ENCODE data around the gene ADGRD1. TPM values are rescaled to one million over a fixed set of nuclear protein-coding genes. Genes with fewer than 3 reads are reported as not detected.

Gene ADGRD1
- total RNA-seq, 1 experiment from 2014 or later: not detected

DNA sequence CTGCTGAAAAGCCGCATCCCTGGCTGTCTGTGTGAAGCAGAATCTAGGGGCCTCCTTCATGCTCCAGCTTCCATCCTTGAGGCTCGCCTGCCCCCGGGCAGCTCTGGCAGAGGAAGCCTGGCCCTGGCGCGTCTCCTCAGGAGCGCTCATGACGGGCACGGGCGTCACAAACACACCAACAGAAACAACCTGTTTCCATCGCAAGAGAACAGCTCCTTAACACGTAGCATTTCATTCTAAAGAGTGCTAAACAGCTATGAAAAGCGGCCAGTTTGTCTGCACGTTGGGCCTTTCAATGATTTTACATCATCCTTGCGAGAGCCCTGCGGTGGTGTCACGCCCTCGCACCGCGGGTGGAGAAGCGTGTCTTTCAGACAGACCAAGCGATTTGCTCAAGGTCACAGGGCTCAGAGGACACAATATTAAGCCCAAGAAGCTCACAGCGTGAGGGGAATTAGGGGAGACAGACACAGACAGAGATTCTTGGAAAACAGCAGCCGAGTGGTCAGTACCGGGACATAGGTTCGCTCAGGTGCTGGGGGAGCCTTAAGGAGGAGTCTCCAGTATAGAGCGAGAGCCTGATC lies 4.9 kb downstream of the ADGRD1 start:
- DNase-seq (ENCODE audit: low read depth): no peak

GRCh38 chr12:130959632-130960031 lies 5.9 kb downstream of the ADGRD1 start:
- no peak for DNase-seq (ENCODE audit: low read depth)
- in situ Hi-C loops (cut with HindIII; ENCODE audit: low pct_unique_long_range_greater_than_20kb, low sequenced_read_pairs): no loop called here

More for the DNA sequence above, 4.9 kb downstream of the ADGRD1 start:
- in situ Hi-C loops (cut with HindIII; ENCODE audit: low pct_unique_long_range_greater_than_20kb, low sequenced_read_pairs): no loop called here

DNA sequence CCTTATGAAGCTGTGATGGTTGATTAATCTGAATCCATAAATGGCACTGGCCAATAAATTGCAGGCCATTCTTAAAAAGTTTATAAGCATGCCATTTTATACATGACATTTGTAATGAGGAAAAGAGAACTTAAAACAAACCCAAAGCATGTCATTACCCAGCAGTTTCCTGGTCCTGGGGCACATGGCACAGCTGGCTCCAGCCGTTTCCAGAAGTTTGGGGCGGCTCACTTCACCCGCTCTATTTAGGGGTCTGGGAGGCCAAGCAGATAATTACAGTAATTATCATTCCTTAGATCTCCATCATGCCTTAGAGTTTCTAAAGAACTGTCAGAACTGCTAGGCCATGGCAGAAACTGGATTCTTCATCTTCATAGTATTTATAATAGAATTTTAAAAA lies 6.4 kb downstream of the ADGRD1 start:
- in situ Hi-C loops (cut with HindIII; ENCODE audit: low pct_unique_long_range_greater_than_20kb, low sequenced_read_pairs): no loop called here
- no peak for DNase-seq (ENCODE audit: low read depth)

DNA sequence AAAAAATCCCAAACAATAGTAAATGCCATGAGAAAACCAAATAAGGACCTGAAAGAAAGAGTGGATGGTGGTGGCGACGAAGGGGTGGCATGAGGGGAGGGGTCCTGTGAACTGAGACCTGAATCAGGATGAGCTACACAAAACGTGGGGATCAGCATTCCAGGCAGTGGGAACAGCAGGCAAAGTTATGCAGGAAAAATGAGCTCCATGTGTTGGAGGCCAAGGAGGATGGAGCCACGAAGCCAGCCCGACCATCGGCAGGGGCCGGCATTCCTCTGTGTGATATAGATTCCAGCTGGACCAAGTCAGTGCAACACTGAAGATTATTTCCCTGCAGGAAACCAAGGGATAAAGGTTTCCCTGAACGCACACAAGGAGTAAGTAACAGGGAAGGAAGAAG lies 7.1 kb downstream of the ADGRD1 start:
- in situ Hi-C loops (cut with HindIII; ENCODE audit: low pct_unique_long_range_greater_than_20kb, low sequenced_read_pairs): no loop called here

DNA sequence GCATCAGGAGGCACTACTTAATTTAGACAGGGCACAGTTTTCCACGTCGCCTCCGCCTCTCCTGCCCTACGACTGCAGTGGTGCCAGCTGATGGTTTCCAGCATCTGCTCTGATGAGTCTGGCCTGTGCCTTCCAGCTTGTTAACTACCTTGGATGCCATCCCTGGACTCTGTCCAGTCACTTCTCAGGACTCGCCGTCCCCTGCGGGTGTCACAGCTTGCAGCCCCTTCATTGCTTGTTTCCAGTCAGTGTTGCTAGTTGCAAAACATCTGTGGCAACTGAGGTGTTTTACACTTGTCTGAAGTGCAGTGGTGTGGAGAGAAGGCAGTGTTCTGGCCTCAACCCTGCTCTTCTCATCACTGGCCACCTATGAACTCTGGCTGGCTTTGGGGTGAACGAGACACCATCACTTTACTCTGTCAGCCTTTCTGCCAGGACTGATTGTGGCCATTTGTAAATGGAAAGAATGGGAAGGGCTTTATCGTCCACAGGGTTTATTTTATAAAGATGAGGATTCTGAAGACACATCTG lies 8.3 kb downstream of the ADGRD1 start:
- no peak for DNase-seq (ENCODE audit: low read depth)
- in situ Hi-C loops (cut with HindIII; ENCODE audit: low pct_unique_long_range_greater_than_20kb, low sequenced_read_pairs): no loop called here

More for the DNA sequence above, 7.1 kb downstream of the ADGRD1 start:
- no peak for DNase-seq (ENCODE audit: low read depth)

GRCh38 chr12:130965214-130965613 lies 11.5 kb downstream of the ADGRD1 start:
- in situ Hi-C loops (cut with HindIII; ENCODE audit: low pct_unique_long_range_greater_than_20kb, low sequenced_read_pairs): no loop called here
- no peak for DNase-seq (ENCODE audit: low read depth)

DNA sequence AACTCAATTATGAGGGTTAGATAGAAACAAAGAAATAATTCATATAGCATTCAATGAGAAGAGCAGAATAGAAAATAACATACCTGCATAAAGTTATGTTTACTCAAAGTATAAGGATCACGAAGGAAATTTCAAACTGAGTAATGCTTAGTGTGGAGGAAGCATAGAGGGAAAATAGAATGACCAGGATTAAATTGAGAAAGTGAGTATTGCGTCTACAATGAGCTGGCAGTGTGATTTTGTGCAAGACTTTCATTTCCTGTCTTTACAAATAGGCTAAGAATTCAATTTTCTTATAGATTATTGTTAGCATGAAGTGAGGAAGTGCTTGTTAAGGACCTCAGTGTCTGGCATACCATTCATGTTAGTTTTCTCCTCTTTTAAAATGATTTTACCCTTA lies 12.0 kb downstream of the ADGRD1 start:
- in situ Hi-C loops (cut with HindIII; ENCODE audit: low pct_unique_long_range_greater_than_20kb, low sequenced_read_pairs): no loop called here
- no peak for DNase-seq (ENCODE audit: low read depth)

DNA sequence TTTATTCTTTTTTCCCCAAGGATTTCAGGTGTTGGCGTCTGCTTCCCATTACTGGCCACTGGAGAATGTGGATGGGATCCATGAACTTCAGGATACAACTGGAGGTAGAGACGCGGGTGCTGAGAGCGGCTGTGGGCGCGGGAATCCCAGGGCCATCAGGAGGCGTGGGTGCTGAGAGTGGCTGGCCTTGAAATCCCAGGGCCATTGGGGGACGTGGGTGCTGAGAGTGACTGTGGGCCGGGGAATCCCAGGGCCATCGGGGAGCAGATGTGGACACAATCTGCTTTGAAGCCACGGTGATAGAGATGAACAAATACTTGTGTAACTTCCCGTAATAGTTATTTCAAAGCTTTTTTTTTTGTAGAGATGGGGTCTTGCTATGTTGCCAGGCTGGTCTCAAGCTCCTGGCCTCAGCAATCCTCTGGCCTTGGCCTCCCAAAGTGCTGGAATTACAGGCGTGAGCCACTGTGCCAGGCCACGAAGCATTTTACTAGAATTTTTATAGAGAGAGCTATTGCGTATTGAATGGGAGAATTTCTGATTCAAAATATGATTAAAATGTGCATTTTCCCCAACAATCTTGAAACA lies 12.8 kb downstream of the ADGRD1 start:
- no peak for DNase-seq (ENCODE audit: low read depth)
- in situ Hi-C loops (cut with HindIII; ENCODE audit: low pct_unique_long_range_greater_than_20kb, low sequenced_read_pairs): no loop called here

GRCh38 chr12:130967636-130968035 lies 13.9 kb downstream of the ADGRD1 start:
- in situ Hi-C loops (cut with HindIII; ENCODE audit: low pct_unique_long_range_greater_than_20kb, low sequenced_read_pairs): no loop called here
- no peak for DNase-seq (ENCODE audit: low read depth)

DNA sequence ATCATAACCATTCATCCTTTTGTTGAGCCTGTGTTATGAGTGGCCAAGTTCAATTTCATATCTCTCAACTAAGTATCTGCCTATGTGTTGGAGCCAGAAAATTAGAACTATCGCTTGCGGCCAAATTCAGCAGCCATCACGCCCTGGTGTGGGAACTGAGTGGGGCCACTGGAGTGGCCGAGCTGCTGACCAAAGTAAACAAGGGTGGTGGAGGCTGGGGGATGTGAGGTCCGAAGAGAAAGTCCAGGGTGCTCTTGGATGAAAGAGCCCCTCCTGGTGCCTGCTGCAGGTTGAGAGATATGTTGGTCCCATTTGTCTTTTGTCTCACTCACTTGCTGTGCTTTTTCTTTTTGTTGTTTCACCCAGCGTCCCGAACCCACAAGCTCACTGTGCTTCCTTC lies 14.9 kb downstream of the ADGRD1 start:
- DNase-seq (ENCODE audit: low read depth): no peak
- in situ Hi-C loops (cut with HindIII; ENCODE audit: low pct_unique_long_range_greater_than_20kb, low sequenced_read_pairs): no loop called here

- in situ Hi-C loops (cut with HindIII; ENCODE audit: low pct_unique_long_range_greater_than_20kb, low sequenced_read_pairs): no loop called here
Observed at GRCh38 chr12:130969223-130969622, 15.5 kb downstream of the ADGRD1 start.

GRCh38 chr12:130970165-130970907 lies 16.6 kb downstream of the ADGRD1 start:
- in situ Hi-C loops (cut with HindIII; ENCODE audit: low pct_unique_long_range_greater_than_20kb, low sequenced_read_pairs): no loop called here
- DNase-seq (ENCODE audit: low read depth): no peak

More at GRCh38 chr12:130969223-130969622, 15.5 kb downstream of the ADGRD1 start:
- no peak for DNase-seq (ENCODE audit: low read depth)

- DNase-seq (ENCODE audit: low read depth): no peak
- in situ Hi-C loops (cut with HindIII; ENCODE audit: low pct_unique_long_range_greater_than_20kb, low sequenced_read_pairs): no loop called here
Observed at GRCh38 chr12:130970908-130971233, 17.2 kb downstream of the ADGRD1 start.

GRCh38 chr12:130971925-130972585 lies 18.3 kb downstream of the ADGRD1 start:
- no peak for DNase-seq (ENCODE audit: low read depth)
- in situ Hi-C loops (cut with HindIII; ENCODE audit: low pct_unique_long_range_greater_than_20kb, low sequenced_read_pairs): no loop called here

- DNase-seq (ENCODE audit: low read depth): no peak
- in situ Hi-C loops (cut with HindIII; ENCODE audit: low pct_unique_long_range_greater_than_20kb, low sequenced_read_pairs): no loop called here
Observed at GRCh38 chr12:130972586-130972950, 18.9 kb downstream of the ADGRD1 start.

GRCh38 chr12:130973109-130973508 lies 19.4 kb downstream of the ADGRD1 start:
- in situ Hi-C loops (cut with HindIII; ENCODE audit: low pct_unique_long_range_greater_than_20kb, low sequenced_read_pairs): no loop called here
- no peak for DNase-seq (ENCODE audit: low read depth)

DNA sequence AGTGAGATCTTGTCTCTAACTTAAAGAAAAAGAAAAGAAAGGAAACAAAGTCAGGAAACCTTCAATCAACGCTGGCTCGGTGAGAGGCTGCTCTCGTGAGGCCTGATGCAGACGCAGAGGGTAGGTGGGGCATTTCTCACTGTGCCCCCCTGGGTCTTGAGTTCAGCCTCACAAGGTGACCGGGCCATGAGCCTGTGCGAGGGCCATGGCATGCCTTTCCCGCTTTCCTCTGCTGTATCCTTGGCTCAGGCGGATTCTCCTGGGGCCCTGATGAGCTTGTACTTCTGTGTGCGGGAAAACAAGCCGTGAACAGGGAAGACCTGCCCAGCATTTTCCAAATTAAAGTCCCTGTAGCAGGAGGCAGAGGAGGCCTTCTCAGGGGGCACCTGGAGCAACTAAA lies 20.2 kb downstream of the ADGRD1 start:
- in situ Hi-C loops (cut with HindIII; ENCODE audit: low pct_unique_long_range_greater_than_20kb, low sequenced_read_pairs): no loop called here
- no peak for DNase-seq (ENCODE audit: low read depth)

- in situ Hi-C loops (cut with HindIII; ENCODE audit: low pct_unique_long_range_greater_than_20kb, low sequenced_read_pairs): no loop called here
- DNase-seq (ENCODE audit: low read depth): no peak
Observed at GRCh38 chr12:130975116-130975515, 21.4 kb downstream of the ADGRD1 start.

DNA sequence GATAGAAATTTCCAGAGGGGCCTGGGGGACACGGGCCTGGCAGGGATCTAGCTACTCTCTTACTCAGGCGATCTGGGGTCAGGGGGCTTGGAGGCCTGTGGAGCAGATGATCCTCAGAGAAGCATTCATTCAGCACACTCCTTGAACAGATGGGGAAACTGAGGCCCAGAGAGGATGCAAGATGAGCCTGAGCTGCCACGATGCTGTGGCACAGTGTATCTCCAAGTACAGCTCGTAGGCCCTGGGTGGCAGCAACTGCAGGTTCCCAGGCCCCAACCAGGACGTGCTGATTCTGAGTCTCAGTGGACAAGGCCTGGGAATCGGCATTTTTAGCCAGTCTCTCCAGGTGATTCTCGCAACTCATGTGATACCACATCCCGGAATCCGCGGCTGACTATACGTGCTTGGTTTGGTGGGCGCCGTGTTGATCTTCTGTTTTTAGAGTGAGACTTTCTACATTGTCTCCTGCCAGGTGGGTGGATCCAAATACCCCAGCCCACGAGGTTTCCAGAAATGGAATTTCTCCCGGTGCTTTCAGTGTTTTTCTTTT lies 22.5 kb downstream of the ADGRD1 start:
- in situ Hi-C loops (cut with HindIII; ENCODE audit: low pct_unique_long_range_greater_than_20kb, low sequenced_read_pairs): no loop called here
- no peak for DNase-seq (ENCODE audit: low read depth)

Measured in Caki2 (cell line).